Activated naive CD8-positive, alpha-beta T cell treated with anti-CD3 and anti-CD28 coated beads, Interleukin-2, amount 10 ng/mL, durations not matched to agents 7 days and 5 days (primary cell): ENCODE results near the gene CYBRD1. TPM values are rescaled to one million over a fixed set of nuclear protein-coding genes. Genes with fewer than 3 reads are reported as not detected.
"Not testable (repeated sequence)": the region's sequence is repeated elsewhere in the genome, so short reads cannot be mapped to it uniquely, and the experiment has no call there.

Experiments
- ATAC-seq: fragments of 150-1000 bp; cut with Tn5 transposase; one replicate; pipeline ENCODE4 v1.10.0; 2021; ENCODE audit warnings: low read depth, moderate library complexity
- POLR2A ChIA-PET: fragments of 350-600 bp; sonication (Branson Sonifier 250); formaldehyde crosslinking; loops from one replicate; lab custom pipeline; 2021; ENCODE audit warnings: antibody characterized with exemption; lab: Charles Lee
- DNase-seq: peaks from one replicate; pipeline ENCODE4 v3.0.0; 2021
- H3K27ac Mint-ChIP-seq: one replicate; pipeline ENCODE4 v1.8.0; 2022; ENCODE audit warnings: mild to moderate bottlenecking, mixed read lengths
- H3K27me3 Mint-ChIP-seq: one replicate; pipeline ENCODE4 v1.8.0; 2022; ENCODE audit warnings: mild to moderate bottlenecking, moderate library complexity, mixed read lengths
- H3K36me3 Mint-ChIP-seq: one replicate; pipeline ENCODE4 v1.8.0; 2021; ENCODE audit warnings: mild to moderate bottlenecking, mixed read lengths
- H3K4me1 Mint-ChIP-seq: one replicate; pipeline ENCODE4 v1.8.0; 2021; ENCODE audit warnings: mixed read lengths
- H3K4me3 Mint-ChIP-seq: one replicate; pipeline ENCODE4 v1.8.0; 2022; ENCODE audit warnings: mild to moderate bottlenecking, moderate library complexity, mixed read lengths
- H3K9me3 Mint-ChIP-seq: one replicate; pipeline ENCODE4 v1.8.0; 2021; ENCODE audit warnings: mixed read lengths
- total RNA-seq, 2 experiments: library from RNA; stranded (reverse); gene quantifications; one replicate each; pipeline ENCODE4 v1.2.3, GENCODE V29; 2021

The CYBRD1 gene
- total RNA-seq, 2 experiments from 2014 or later, result 0.89 to 1.1 TPM

DNA sequence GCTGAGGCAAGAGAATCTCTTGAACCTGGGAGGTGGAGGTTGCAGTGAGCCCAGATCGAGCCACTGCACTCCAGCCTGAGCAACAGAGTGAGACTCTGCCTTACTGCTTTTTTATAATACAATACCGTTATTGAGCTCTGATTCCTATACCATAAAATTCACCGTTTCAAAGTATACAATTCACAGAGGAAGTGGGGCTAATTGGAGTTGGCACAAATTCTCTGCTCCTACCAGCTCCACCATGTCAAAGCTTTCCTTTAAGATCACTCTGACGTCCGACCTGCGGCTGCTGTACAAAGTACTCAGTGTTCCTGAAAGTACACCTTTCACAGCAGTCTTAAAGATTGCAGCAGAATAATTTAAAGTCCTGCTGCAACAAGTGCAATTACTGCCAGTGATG lies 29.6 kb upstream of the CYBRD1 start:
- Mint-ChIP-seq H3K27me3 (no peaks in the 10 kb centered on the region), H3K4me3 (no peak overlapping the region), H3K36me3 (peaks cover 12% of the 10 kb centered on the region), H3K4me1 (no peaks in the 10 kb centered on the region), H3K9me3 (peaks cover 8% of the 10 kb centered on the region), H3K27ac (no peak overlapping the region)
- POLR2A ChIA-PET, result no interaction called here
- DNase-seq (no peak), ATAC-seq (no peak)

DNA sequence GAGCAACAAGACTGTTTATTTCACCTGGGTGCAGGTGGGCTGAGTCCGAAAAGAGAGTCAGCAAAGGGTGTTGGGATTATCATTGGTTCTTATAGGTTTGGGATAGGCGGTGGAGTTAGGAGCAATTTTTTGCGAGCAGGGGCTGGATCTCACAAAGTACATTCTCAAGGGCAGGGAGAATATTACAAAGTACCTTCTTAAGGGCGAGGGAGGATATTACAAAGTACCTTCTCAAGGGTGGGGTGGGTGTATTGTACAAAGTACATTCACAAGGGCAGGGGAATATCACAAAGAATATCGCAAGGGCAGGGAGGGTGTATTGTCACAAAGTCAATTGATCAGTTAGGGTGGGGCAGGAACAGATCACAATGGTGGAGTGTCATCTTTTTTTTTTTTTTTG lies 24.6 kb upstream of the CYBRD1 start:
- ATAC-seq, H3K27ac Mint-ChIP-seq, POLR2A ChIA-PET, DNase-seq, H3K27me3 Mint-ChIP-seq, H3K9me3 Mint-ChIP-seq, H3K4me3 Mint-ChIP-seq, H3K36me3 Mint-ChIP-seq, H3K4me1 Mint-ChIP-seq: not testable (repeated sequence)

DNA sequence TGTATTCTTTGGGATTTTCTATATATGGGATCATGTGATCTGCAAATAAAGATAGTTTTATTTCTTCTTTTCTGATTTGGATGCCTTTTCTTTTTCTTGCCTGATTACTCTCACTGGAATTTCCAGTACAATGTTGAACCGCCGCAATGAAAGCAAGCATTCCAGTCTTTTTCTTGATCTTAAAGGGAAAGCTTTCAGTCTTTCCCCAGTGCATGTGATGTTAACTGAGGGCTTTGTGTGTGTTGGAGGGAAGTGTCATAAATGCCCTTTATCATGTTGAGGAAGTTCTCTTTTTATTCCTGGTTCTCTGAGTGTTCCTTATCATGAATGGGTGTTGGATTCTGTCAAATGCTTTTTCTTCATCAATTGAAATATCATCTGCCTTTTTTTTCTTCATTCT lies 16.9 kb upstream of the CYBRD1 start:
- ATAC-seq (no peak), DNase-seq (no peak)
- no peaks in the 10 kb centered on the region for H3K36me3 Mint-ChIP-seq
- POLR2A ChIA-PET, result no interaction called here
- no peak overlapping the region for H3K27ac Mint-ChIP-seq
- peaks cover 5% of the 10 kb centered on the region for H3K27me3 Mint-ChIP-seq
- no peak overlapping the region for H3K4me3 Mint-ChIP-seq
- H3K9me3 Mint-ChIP-seq, result peaks cover 3% of the 10 kb centered on the region
- peaks cover 3% of the 10 kb centered on the region for H3K4me1 Mint-ChIP-seq

DNA sequence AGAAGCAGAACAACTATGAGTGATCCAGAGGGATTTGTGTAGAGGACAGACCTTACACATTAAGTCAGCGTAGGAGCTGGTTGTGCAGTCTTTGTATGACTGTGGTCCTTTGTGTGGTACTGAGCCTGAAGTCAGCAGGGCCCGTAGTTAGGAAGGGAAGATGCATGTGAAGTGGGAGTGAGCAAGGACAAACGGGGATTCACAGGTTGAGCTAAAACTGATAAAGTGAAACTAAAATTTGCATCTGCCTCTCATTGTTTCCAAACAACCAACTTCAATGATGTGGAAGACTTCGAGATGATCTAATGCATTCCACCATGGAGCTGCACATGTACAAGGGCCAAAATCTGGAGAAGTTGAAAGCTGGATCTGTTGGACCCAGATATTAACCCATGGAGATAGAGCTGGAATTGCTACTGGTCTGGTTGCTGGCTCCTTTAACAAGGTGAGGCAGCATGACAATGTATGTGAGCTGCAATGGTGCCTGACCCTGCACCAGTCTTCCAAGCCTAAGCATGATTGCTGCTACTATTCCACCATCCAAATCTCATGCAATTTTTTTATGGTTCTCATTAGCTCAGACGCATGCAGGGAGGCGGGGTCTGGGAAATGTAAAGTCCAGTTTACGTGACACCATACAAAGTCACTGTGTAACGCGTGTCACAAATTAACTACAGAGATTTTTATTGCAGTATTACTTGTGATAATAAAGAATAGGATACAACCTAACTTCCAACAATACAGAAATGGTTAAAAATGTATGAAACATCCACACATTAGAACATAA lies 12.1 kb upstream of the CYBRD1 start:
- no peak overlapping the region for H3K27ac Mint-ChIP-seq

DNA sequence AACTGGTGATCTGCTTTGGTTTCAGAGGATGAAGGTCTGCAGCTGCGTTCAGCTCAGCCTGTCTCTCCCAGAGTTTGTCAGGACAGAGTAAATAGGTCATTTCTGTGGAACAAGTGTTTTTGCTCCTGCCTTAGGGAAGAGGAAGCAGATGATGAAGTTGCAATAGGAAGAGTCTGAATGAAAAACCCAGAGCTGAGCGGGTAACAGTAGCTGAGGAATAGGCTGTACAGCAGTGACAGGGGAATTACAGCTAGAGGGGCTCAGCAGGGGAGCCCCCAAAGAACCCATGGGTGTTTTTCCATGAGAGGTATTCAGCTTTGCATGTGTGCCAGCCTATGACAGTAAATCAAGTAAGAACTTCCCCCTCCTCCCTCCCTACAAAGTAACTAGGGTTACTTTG lies 10.3 kb upstream of the CYBRD1 start:
- H3K9me3 Mint-ChIP-seq, result no peaks in the 10 kb centered on the region
- no peak overlapping the region for H3K27ac Mint-ChIP-seq
- POLR2A ChIA-PET, result no interaction called here
- no peak for ATAC-seq
- H3K4me3 Mint-ChIP-seq, result no peak overlapping the region
- no peaks in the 10 kb centered on the region for H3K36me3 Mint-ChIP-seq
- peaks cover 11% of the 10 kb centered on the region for H3K27me3 Mint-ChIP-seq
- H3K4me1 Mint-ChIP-seq, result peaks cover 3% of the 10 kb centered on the region
- no peak for DNase-seq

More for the DNA sequence above, 12.1 kb upstream of the CYBRD1 start:
- POLR2A ChIA-PET, result no interaction called here
- H3K4me1 Mint-ChIP-seq, result peaks cover 3% of the 10 kb centered on the region
- H3K27me3 Mint-ChIP-seq, result peaks cover 9% of the 10 kb centered on the region
- peak overlapping the region; percentile 49 for H3K4me3 Mint-ChIP-seq
- H3K36me3 Mint-ChIP-seq, result no peaks in the 10 kb centered on the region
- ATAC-seq (no peak), DNase-seq (no peak)
- no peaks in the 10 kb centered on the region for H3K9me3 Mint-ChIP-seq

DNA sequence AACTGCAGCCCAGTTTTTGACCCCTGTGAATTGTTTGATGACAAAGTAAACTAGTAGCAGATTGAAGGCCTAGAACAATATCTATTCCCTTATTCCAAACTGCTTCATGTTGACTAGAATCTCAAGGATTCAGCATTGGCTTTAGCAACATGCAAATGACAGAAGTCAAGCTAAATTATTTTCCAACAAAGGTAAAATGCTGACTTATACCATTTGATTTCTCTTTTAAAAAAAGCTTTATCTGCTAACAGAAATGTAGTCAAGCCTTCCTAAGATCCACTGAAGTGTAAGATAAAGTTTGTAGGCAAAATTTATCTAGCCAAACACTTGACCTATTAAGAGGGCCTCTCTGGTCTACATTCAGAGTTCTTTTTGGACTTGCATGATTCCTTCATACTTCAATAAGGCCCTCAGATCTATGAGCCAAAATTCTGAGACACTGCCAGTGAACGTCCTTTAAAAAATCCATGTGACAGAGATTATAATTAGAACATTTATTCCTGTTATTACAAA lies 9.5 kb upstream of the CYBRD1 start:
- peaks cover 9% of the 10 kb centered on the region for H3K27me3 Mint-ChIP-seq
- H3K4me3 Mint-ChIP-seq, result no peak overlapping the region
- ATAC-seq, result no peak
- no peak for DNase-seq
- H3K9me3 Mint-ChIP-seq, result no peaks in the 10 kb centered on the region
- POLR2A ChIA-PET, result no interaction called here
- no peak overlapping the region for H3K27ac Mint-ChIP-seq
- H3K36me3 Mint-ChIP-seq, result no peaks in the 10 kb centered on the region
- peaks cover 3% of the 10 kb centered on the region for H3K4me1 Mint-ChIP-seq

DNA sequence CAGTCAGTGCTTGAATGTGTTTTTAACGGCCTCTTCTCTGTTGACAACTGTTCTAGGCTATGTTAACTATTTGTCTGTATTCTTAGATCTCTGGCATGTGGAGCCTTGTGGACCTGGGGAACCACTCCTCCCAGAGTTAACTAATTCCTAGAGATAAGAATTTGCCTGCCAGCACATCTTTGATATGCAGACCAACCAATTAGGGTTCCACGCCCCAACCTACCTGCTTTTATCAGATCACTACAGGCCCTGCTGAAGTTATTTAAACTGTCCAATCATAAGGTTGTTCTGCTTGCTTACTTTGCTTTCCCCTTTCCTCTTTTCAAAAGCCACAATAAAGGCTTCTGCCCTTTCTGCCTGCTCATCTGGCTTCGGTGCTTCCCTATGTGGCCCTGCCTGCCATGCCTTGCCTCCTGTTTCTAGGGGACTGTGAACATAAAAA lies 8.5 kb upstream of the CYBRD1 start:
- no peak for DNase-seq
- H3K36me3 Mint-ChIP-seq, result no peaks in the 10 kb centered on the region
- no peak overlapping the region for H3K27ac Mint-ChIP-seq
- POLR2A ChIA-PET, result no interaction called here
- peaks cover 10% of the 10 kb centered on the region for H3K27me3 Mint-ChIP-seq
- H3K4me3 Mint-ChIP-seq, result no peak overlapping the region
- H3K4me1 Mint-ChIP-seq, result peaks cover 3% of the 10 kb centered on the region
- no peak for ATAC-seq
- no peaks in the 10 kb centered on the region for H3K9me3 Mint-ChIP-seq

DNA sequence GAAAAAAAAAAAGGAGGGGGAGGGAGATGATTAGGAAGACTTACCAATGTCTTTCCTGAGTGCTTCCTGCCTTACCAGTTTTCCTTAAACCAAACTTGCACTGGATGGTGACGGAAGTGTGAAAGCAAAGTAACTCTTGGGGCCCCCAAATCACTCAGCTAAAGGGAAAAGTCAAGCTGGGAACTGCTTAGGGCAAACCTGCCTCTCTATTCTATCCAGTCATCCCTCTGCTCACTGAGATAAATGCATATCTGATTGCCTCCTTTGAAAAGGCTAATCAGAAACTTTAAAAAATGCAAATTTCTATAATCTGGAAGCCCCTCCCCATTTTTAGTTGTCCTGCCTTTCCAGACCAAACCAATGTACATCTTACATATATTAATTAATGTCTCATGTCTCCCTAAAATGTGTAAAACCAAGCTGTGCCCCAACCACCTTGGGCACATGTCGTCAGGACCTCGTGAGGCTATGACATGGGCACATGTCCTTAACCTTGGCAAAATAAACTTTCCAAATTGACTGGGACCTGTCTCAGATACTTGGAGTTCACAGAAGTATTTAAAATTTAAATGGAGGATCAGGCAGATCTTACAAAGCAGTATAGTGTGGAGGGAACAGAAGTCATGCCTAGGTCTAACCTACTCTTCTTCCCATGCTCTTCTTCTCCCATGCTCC lies 7.2 kb upstream of the CYBRD1 start:
- POLR2A ChIA-PET, result no interaction called here
- no peak for ATAC-seq
- Mint-ChIP-seq H3K9me3 (no peaks in the 10 kb centered on the region), H3K27ac (no peak overlapping the region), H3K4me1 (peaks cover under 1% of the 10 kb centered on the region), H3K36me3 (no peaks in the 10 kb centered on the region), H3K4me3 (no peak overlapping the region), H3K27me3 (peaks cover 19% of the 10 kb centered on the region)
- DNase-seq, result no peak

DNA sequence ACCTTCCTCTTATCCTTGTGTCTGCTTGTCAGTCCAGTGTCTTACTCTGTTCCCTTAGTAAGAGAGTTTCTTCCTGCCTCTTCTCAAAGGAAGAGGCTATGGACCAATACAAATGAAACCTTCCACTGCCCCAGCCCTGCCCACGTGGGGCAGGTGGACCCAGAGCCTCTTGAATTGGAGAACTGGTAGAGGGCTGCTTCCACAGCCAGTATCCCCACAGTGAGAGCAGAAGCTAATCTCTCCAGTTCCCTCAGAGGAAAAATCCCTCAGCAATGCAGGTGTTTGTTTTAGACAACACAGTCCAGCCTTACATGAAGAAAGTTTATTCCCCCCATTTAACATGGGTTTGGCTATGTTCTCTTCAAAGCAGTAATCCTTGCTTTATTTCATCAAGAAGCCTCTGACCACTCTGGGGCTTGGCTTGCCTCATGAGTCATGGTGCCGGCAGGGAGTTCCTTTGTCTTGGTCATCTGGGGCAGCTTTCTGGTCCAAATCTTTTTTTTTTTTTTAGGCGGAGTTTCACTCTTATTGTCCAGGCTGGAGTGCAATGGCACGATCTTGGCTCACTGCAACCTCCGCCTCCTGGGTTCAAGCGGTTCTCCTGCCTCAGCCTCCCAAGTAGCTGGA lies 6.5 kb upstream of the CYBRD1 start:
- POLR2A ChIA-PET, result no interaction called here
- Mint-ChIP-seq H3K4me3 (no peak overlapping the region), H3K27ac (no peak overlapping the region), H3K27me3 (peaks cover 22% of the 10 kb centered on the region), H3K9me3 (no peaks in the 10 kb centered on the region), H3K36me3 (no peaks in the 10 kb centered on the region), H3K4me1 (no peaks in the 10 kb centered on the region)
- ATAC-seq (no peak), DNase-seq (no peak)

DNA sequence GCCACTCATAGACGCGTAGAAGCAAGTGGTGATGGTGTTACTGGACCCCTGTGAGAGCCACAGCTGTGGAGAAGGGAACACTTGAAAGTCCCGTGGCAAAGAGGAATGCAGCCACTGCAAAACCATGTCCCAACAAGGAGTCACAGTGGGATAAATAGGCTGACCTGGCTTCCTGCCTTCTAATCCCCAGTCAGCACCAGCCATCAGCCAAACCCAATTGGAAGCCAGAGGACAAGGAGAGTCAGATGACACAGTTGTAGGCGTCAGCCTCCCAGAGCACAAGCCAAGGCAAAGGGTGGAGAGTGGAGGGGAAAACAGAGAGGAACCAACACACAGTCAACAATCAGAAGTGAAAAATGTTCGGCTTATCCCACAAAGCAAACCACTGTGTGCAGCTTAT lies 5.5 kb upstream of the CYBRD1 start:
- POLR2A ChIA-PET, result no interaction called here
- no peaks in the 10 kb centered on the region for H3K9me3 Mint-ChIP-seq

DNA sequence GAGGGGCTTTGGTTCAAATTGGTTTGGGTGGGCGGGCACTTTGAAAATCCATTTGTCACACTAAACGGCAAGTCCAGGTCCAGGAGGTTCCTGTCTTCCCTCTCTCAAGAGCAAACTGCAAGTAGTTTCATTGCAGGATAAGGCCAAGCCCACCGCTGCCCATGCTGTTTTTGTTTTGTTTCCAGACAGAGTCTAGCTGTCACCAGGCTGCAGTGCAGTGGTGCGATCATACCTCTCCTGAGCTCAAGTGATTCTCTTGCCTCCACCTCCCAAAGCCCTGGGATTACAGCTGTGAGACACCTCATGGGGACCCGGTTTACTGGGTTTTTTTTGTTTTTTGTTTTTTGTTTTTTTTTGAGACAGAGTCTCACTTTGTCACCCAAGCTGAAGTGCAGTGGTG lies 1.8 kb upstream of the CYBRD1 start:
- H3K27me3 Mint-ChIP-seq, result peaks cover 53% of the 10 kb centered on the region

More for the DNA sequence above, 5.5 kb upstream of the CYBRD1 start:
- Mint-ChIP-seq H3K27ac (no peak overlapping the region), H3K4me3 (no peak overlapping the region), H3K4me1 (peaks cover 4% of the 10 kb centered on the region), H3K36me3 (no peaks in the 10 kb centered on the region), H3K27me3 (peaks cover 29% of the 10 kb centered on the region)
- DNase-seq, result no peak
- ATAC-seq, result no peak

DNA sequence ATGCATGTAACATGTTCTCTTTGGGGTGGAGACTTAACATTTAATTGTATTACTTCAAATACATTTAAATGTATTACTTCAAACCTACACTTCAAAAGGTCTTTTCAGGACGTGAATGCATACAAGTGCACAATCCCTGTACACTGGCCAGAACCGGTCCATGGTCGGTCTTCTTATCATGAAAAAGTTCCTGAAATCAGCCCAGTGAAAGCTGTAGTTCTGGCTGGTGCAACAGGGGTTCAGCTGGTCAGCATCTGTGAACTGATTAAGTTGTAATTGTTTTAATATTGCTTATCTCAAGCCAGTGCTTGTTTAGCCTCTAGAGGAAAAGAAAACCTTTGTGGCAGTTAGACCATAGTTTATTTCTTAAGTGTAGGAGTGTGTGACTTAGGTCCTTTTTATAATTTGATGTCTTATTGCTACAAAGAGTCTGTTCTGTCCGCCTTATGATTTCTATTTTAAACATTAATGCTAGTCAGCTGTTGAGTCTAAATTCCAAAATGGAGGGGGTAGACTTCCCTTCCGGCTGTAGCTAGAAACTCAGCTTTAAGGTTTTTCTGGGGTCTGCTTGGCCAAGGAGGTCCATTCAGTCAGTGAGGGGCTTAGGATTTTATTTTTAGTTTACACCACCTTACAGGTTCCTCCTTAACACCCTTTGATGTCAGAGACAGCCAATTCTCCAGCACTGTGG lies 768 bp upstream of the CYBRD1 start:
- H3K4me3 Mint-ChIP-seq, result peak overlapping the region; percentile 88
- no peak for ATAC-seq
- H3K27ac Mint-ChIP-seq, result peak overlapping the region; percentile 49
- peaks cover 10% of the 10 kb centered on the region for H3K4me1 Mint-ChIP-seq
- no peak for DNase-seq
- POLR2A ChIA-PET, result no interaction called here
- H3K27me3 Mint-ChIP-seq, result peaks cover 61% of the 10 kb centered on the region
- H3K9me3 Mint-ChIP-seq, result no peaks in the 10 kb centered on the region
- H3K36me3 Mint-ChIP-seq, result no peaks in the 10 kb centered on the region

More for the DNA sequence above, 1.8 kb upstream of the CYBRD1 start:
- no peak for DNase-seq
- Mint-ChIP-seq H3K27ac (no peak overlapping the region), H3K4me3 (no peak overlapping the region), H3K36me3 (no peaks in the 10 kb centered on the region), H3K4me1 (peaks cover 10% of the 10 kb centered on the region), H3K9me3 (no peaks in the 10 kb centered on the region)
- no peak for ATAC-seq
- POLR2A ChIA-PET, result no interaction called here

DNA sequence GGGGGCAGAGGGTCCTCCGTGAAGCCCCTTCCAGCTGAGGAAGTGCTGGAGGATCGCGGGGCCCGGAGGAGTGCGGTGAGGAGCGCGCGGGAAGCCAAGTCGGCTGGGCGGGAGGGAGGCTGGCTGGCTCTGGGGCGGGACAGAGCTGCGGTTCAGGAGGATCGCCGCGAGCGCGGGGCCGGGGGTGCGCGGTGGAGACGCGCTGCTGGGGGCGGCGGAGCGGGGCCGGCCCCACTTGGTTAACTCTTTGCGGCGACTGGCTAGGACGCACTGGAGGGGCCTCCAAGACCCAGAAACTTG lies 464 bp downstream of the CYBRD1 start:
- peaks cover 63% of the 10 kb centered on the region for H3K27me3 Mint-ChIP-seq
- POLR2A ChIA-PET, result interaction anchor here (1.3 kb wide), 1 partner anchor 9 kb away, joined by 3 read pairs; no protein-coding TSS in a partner anchor
- H3K9me3 Mint-ChIP-seq, result no peaks in the 10 kb centered on the region
- H3K4me3 Mint-ChIP-seq, result peak overlapping the region; percentile 88
- ATAC-seq (peak; percentile 38), DNase-seq (peak; percentile 51)
- no peaks in the 10 kb centered on the region for H3K36me3 Mint-ChIP-seq
- no peak overlapping the region for H3K27ac Mint-ChIP-seq
- H3K4me1 Mint-ChIP-seq, result peaks cover 10% of the 10 kb centered on the region
